ENCODE results near the gene GGNBP2.

- TF ChIP-seq, protein P1, sequence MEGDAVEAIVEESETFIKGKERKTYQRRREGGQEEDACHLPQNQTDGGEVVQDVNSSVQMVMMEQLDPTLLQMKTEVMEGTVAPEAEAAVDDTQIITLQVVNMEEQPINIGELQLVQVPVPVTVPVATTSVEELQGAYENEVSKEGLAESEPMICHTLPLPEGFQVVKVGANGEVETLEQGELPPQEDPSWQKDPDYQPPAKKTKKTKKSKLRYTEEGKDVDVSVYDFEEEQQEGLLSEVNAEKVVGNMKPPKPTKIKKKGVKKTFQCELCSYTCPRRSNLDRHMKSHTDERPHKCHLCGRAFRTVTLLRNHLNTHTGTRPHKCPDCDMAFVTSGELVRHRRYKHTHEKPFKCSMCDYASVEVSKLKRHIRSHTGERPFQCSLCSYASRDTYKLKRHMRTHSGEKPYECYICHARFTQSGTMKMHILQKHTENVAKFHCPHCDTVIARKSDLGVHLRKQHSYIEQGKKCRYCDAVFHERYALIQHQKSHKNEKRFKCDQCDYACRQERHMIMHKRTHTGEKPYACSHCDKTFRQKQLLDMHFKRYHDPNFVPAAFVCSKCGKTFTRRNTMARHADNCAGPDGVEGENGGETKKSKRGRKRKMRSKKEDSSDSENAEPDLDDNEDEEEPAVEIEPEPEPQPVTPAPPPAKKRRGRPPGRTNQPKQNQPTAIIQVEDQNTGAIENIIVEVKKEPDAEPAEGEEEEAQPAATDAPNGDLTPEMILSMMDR (IDR thresholded peaks at IDR 0.05): no peak
- TF ChIP-seq POLR2A (IDR thresholded peaks at IDR 0.05): no peak
Measured at GRCh38 chr17:36506831-36507230, 37.9 kb upstream of the GGNBP2 start.
